Effector CD8-positive, alpha-beta T cell (primary cell): Measurements from ENCODE around the gene NCBP2L.

Experiments used
- DNase-seq: peaks from one replicate; lab custom pipeline; 2025; lab: John Stamatoyannopoulos, UW

The NCBP2L gene

DNA sequence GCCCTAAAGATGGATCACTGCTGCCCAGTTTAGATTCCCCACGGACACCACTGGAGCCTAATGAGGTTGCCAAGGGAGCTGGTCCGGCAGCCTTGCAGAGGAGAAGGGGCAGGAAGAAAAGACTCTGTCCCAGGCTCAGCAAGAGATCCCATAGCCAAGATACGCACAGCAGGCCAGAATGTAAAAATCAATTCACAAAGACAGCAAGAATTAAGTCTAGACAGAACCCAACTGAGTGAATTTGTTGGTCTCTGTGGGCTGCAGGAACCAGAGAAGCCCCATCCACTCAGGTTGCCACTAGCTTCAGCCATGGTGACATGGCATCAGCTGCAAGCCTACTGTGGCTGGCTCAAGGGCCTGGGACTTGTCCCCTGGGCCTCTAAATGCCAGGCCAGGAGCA, 24.8 kb upstream of the NCBP2L start:
- no peak for DNase-seq

DNA sequence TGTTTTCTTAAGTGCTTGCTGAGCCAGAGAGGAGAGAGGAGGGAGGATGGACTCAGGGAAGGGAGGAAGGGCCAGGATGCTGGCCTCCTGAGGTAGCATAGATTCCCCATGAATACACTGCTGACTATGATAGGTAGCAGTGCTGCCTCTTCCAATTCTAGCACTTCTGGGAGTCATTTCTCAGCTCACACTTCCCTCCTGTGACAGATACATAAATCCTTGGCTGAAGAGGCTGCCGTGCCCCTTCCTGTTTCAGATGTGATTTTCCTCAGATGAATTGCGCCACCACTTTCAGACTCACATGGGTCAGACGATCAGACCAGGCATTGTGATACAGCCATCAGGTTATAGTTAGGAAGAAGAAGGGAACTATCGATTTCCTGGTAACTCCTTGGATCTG, 24.3 kb upstream of the NCBP2L start:
- DNase-seq = no peak

DNA sequence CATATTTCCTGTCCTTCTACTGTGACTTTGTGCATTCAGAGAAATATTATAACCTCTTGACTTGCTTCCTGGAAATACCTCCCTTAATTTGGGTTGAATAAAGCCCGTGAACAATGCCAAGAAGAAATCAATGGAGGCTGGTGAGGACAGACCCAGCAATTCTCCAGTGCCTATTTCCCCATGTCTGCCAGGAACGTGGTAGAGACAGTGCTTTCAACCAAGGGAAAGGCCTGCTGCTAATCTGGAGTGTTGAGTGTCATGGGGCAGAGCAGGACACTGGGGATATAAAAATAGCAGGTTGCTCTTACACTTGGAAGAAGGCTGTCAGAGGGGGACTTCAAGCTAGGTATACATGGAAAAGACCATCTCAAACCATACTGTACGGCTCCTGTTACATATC, 21.8 kb upstream of the NCBP2L start:
- DNase-seq = no peak

- DNase-seq = no peak
These were observed 19.2 kb upstream of the NCBP2L start for GRCh38 chrX:107758231-107758766.

DNA sequence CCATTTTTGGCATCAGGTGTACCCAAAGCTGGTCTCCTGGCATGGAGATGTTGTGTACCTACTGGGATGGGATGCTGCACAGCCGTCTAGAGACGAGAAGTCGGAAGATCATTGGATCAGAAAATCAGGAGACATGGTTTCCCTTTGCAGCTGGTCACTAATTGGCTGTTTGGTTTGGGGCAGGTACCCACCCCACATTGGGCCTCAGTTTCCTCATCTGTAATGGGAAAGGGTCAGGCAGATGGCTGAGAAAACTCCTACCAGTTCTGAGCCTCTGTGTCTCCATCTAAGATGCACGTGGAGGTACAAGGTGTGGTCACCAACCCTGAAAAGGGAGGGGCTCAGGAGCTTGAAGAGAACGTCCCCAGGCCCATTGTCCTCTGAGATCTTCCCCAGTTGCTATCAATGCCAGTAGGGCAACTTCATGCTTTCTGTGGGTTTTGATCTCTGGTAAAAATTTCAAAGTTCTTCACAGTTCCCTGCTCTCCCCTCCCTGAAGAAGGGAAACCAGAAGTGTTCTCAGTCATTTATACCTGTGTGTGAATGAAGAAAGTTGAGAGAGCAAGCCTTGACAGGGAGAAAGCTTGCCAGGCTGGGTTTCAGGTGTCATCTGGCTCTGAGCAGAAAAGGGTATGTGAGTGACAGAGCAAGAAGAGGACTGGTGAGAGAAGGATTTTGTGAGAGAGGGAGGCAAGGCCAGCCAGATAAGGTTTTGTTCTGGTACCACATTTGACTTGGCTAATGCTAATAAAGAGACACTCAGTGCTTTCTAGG, 17.0 kb upstream of the NCBP2L start:
- no peak for DNase-seq

GRCh38 chrX:107763647-107764046, 13.9 kb upstream of the NCBP2L start:
- DNase-seq = no peak

GRCh38 chrX:107764845-107765608, 12.5 kb upstream of the NCBP2L start:
- no peak for DNase-seq

DNA sequence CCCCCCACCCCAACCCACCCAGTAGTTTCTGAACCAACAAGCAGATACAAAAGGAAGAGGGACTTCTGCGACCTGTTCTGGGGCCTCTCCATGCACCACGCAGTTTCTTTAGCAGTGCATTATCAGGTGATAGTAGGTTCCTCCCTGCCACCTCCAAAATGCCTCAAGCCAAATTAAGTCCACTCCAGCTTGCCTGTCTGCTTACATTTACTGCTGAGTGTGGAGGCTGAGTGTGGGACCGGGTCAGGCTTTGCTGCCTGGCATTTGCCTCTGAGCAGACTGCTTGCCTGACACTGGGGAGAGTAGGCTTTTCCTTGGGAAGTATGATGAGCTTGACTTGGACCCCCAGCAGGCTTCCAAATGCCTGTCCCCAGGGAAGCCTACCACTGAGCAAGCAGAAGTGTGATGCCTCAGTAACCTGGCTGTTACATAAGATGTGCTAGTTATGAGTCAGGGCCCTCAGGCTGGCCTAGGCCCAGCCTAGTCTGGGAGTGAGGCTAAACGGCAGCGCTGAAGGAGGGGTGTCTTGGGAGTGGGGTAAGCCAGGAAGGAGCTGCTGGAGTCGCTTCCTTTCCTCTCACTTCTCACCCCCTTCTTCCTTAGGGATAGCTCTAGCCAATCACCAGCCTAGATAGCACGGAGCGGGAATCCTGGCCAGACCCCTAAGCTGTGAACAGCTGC, 10.9 kb upstream of the NCBP2L start:
- no peak for DNase-seq

DNA sequence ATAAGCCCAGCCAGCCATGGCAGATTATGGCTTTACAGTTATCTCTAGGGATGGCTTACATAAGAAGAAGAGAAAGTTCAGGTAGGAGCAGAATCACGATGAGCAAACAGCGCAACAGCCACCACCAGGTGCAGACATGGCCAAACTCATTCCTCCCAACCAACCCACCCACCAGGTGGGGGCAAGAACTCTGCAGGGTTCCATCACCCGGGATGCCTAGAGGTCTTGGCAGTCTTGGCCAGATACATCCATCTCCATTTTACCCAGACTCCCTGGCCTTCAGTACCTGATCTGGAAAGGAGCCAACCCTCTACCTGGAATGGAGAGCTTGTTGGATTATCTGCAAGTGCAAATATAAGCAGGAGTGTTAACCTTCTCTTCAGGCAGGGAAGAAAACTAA, 9.5 kb upstream of the NCBP2L start:
- DNase-seq = no peak

DNA sequence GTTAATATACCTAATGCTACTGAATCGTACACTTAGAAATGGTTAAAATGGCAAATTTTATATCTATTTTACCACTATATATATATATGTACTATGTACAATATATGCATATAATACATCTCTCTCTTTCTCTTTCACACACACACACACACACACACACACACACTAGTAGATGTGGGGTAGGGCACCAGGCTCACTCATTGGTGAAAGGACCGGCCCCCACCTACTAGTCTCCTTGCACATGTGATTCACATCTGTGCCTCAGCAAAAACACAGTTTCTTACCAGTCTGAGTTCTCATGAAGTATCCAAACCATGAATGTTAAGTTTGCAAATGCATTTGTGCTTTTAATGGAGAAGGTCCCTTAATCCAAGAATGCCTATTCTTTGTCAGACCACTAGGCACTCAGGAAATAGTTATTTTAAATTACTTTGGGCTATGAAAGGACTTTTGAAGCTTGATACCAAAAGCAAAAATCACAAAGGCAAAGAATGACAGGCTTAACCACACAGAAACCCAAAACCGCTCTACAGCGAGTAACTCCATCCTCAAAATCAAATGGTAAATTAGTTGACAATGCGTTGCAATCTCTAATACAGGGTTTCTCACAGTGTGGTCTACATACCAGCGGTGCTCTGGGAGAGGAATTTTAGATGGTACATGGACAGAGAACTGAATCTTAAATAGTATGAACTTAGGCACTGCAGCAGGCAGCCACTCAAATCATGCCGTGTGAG, 7.8 kb upstream of the NCBP2L start:
- no peak for DNase-seq

- DNase-seq = no peak
These were observed 4.3 kb upstream of the NCBP2L start for GRCh38 chrX:107773206-107773605.

GRCh38 chrX:107773906-107774435, 3.6 kb upstream of the NCBP2L start:
- DNase-seq = no peak

DNA sequence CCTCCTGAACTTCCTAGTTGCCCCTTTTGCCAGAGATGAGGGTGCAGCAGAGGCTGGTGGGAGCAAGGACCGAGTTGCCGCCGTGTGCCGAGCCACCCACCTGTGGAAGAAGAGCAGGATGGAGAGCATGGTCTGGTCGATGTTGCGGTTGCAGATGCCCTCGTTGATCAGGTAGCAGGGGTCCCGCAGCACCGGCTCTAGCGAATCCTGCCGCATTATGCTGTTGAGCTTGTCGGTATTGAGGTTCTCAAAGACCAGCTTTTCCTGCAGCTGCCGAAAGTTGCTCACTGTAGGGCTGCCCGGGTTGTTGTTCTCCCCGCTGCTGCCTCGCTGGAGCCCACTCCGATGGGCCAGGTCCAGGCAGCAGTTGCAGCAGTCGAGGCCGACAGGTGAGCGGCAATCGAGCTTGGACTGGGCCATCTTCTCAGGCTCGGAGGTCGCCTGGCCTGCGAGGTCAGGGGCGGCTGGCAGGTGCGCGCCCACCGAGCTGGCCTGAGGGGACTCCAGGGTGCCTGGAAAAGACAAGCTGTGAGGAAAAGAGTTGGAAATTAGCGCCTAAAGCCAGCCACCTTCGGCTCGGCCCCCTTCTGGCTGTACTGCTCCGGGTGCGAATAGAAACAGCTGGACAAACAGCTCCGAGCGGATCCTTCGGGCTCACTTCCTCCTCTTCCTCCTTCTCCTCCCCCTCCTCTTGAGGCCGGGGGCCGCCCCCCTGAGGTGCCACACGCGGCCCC, 2.4 kb upstream of the NCBP2L start:
- DNase-seq = no peak

DNA sequence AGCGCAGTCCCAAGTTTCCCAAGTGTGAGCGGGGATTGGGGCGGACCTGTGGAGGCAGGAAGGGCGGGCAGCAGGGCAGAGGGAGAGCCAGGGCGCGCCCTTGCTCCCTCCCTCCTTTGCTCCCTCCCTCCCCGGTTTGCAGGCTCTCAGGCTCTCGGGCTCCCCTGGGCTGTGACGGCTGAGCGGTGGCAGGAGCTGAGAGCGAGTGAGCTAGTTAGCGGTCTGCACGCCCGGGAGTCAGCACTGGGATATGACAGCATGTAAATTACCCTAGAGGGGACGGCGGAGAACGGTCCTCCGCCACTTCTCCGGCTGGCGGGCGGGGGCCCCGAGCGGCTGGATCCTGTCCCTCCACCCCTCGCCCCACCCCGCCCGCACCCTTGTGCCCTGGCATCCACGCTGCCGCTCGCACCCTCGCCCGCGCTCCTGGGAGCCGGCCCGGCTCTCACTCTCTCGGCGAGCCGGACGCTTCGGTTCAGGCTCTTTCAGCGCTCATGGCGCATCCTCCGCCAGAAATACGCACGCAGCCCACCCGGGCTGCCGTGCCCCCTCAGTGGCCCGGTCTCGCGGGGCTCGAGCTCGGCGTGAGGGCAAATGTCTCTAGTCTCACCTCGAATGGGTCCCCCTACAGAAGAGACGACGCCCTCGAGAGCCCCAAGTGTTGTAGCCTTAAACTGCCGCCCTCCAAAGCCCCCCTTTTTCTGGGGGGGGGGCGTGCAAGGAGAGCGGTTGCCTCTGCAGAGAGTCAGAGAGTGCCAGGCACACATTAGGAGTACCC, 1.6 kb upstream of the NCBP2L start, which contains the start of gene TSC22D3:
TSC22D3 (minus strand) TSS at position 54 of the 778 bp plus-strand sequence. CDS start 368 bp downstream, outside the sequence.
- peak; percentile 21 for DNase-seq

- peak; percentile 51 for DNase-seq
These were observed 641 bp upstream of the NCBP2L start for GRCh38 chrX:107776649-107777535.

- DNase-seq = no peak
These were observed 3.0 kb downstream of the NCBP2L start for GRCh38 chrX:107780525-107780924.

- DNase-seq = no peak
These were observed 10.3 kb downstream of the NCBP2L start for GRCh38 chrX:107787827-107788226.

DNA sequence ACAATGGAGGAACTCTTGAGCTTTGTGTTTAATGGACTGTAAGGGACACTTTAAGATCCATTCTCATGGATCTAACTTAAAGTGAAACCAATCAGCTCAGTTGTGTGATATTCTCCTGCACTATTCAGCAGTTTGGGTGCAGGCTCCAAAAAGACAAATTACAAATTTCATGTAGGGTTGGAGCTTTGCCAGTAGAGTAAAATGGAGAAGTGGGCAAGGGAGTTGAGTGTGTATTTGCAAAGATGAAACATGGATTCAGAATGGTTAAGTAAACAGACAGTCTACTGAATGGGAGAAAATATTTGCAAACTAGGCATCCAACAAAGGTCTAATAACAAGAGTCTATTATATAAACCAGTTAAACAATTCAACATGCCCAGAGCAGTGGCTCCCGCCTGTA, 26.9 kb downstream of the NCBP2L start:
- no peak for DNase-seq

DNA sequence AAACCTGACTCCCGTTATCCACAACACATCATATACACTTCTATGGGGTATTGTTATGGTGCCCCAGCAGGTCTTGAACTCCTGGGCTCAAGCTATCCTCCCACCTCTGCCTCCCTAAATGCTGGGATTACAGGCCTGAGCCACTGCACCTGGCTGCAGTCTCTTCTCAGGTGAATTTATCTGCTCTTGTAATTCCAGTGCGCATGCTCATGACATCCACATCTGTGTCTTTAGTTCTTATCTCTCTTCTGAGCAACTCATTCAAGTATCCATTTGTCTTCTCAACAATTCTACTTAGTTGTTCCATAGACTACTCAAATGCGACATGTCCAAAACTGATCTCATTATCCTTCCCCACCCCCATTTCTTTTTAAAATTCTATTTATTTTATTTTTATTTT, 27.6 kb downstream of the NCBP2L start:
- no peak for DNase-seq
